Right lobe of liver (tissue), 6 donors: ENCODE data around the gene TRDMT1. TPM values are rescaled to one million over a fixed set of nuclear protein-coding genes. Genes with fewer than 3 reads are reported as not detected.

Source experiments
- ATAC-seq, 4 donors: fragments of 200-7000 bp; cut with Tn5 transposase; one replicate each; pipeline ENCODE4 v1.9.1; 2020; ENCODE audit warnings: mild to moderate bottlenecking in 4 of 4, moderate library complexity in 4 of 4
- DNase-seq, 3 donors: peaks; one replicate each; pipeline ENCODE4 v3.0.0-alpha.2; 2020
- H3K27ac ChIP-seq, 3 donors: fragments of 200-600 bp; one replicate each; pipeline ENCODE4 v1.8.0; 2022
- H3K27me3 ChIP-seq, 2 donors: fragments of 200-600 bp; one replicate each; pipeline ENCODE4 v1.8.0; 2022
- H3K36me3 ChIP-seq, 4 donors: fragments of 200-600 bp; sonication (generic) in 1 of 4; one replicate each; pipeline versions ENCODE4 v1.5.1 to v1.8.0; 2017 to 2022; ENCODE audit warnings: control low read depth in 1 of 4
- H3K4me1 ChIP-seq, 4 donors: fragments of 200-600 bp; sonication (generic) in 1 of 4; one replicate each; pipeline versions ENCODE4 v1.5.1 to v1.8.0; 2017 to 2022; ENCODE audit warnings: control low read depth in 1 of 4
- H3K4me3 ChIP-seq, 3 donors: fragments of 200-600 bp; one replicate each; pipeline ENCODE4 v1.8.0; 2022
- H3K9me3 ChIP-seq, 4 donors: fragments of 200-600 bp; sonication (generic) in 1 of 4; one replicate each; pipeline versions ENCODE4 v1.5.1 to v1.8.0; 2017 to 2022; ENCODE audit warnings: control low read depth in 1 of 4
- POLR2A ChIP-seq: fragments of 450-650 bp; IDR thresholded peaks from one replicate; pipeline ENCODE4 v1.6.1; 2017; ENCODE audit warnings: antibody characterized with exemption, mild to moderate bottlenecking
- WGBS: methylation state at CpG from one replicate; pipeline ENCODE4 v1.1.6; 2018; ENCODE audit warnings: low coverage, low lambda C conversion rate; ENCODE audit not compliant: insufficient coverage; ENCODE audit errors: missing lambda C conversion rate; 5-methylcytosine and 5-hydroxymethylcytosine counted together
- intact Hi-C, 2 donors: fragments of 100-400 bp; cut with DNase I; formaldehyde crosslinking; loops; one replicate each; pipeline versions ENCODE4 v1.11.2 to v1.14.1; 2022
- total RNA-seq, 6 experiments: library from RNA; depleted of rRNA in 2 of 6; stranded (reverse); fragments of >200 nt in 2 of 6; fragmentation: NEBNext Ultra II Directional in 3 of 6; extraction: Animal tissue kit (Norgen Biotek cat#: 25700) in 3 of 6; gene quantifications; one replicate each; pipeline versions ENCODE4 v1.1.0 to v1.2.4, GENCODE V29; 2016 to 2023
- TF ChIP-seq, protein P1 (sequence below), 4 donors: fragments of 200-600 bp in 3 of 4; fragments of 450-650 bp in 1 of 4; IDR thresholded peaks; one replicate each; pipeline versions ENCODE4 v1.5.1 to v1.8.0; 2016 to 2022; ENCODE audit warnings: antibody characterized with exemption in 4 of 4, mild to moderate bottlenecking in 2 of 4
- donor health status: DM: no; HTN: yes; CAD: no.
- donor health status: DM: no; HTN: no; CAD: no.
- donor health status: DM: no; HTN: no; CAD: no.
- donor health status: DM: no; HTN: yes; CAD: no.
- donor health status: DM: no; HTN: yes; CAD: no.

Gene TRDMT1
- total RNA-seq, 6 experiments from 2014 or later: 0.79 to 2.9 (median 1.6) TPM

- Histone ChIP-seq H3K4me3 (no peak overlapping the region), H3K4me1 (no peaks in the 10 kb centered on the region), H3K36me3 (no peaks in the 10 kb centered on the region), H3K27ac (no peak overlapping the region), H3K9me3 (no peaks in the 10 kb centered on the region), H3K27me3 (no peaks in the 10 kb centered on the region)
- ATAC-seq (no peak), DNase-seq (no peak)
- intact Hi-C loops: no loop called here
- 78% methylated on average over 3 of the region's 3 CpGs for WGBS
- TF ChIP-seq, protein P1, sequence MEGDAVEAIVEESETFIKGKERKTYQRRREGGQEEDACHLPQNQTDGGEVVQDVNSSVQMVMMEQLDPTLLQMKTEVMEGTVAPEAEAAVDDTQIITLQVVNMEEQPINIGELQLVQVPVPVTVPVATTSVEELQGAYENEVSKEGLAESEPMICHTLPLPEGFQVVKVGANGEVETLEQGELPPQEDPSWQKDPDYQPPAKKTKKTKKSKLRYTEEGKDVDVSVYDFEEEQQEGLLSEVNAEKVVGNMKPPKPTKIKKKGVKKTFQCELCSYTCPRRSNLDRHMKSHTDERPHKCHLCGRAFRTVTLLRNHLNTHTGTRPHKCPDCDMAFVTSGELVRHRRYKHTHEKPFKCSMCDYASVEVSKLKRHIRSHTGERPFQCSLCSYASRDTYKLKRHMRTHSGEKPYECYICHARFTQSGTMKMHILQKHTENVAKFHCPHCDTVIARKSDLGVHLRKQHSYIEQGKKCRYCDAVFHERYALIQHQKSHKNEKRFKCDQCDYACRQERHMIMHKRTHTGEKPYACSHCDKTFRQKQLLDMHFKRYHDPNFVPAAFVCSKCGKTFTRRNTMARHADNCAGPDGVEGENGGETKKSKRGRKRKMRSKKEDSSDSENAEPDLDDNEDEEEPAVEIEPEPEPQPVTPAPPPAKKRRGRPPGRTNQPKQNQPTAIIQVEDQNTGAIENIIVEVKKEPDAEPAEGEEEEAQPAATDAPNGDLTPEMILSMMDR (IDR thresholded peaks at IDR 0.05): no peak
- TF ChIP-seq POLR2A: no peak
These were observed 88.9 kb downstream of the TRDMT1 start for GRCh38 chr10:17112566-17112965.

DNA sequence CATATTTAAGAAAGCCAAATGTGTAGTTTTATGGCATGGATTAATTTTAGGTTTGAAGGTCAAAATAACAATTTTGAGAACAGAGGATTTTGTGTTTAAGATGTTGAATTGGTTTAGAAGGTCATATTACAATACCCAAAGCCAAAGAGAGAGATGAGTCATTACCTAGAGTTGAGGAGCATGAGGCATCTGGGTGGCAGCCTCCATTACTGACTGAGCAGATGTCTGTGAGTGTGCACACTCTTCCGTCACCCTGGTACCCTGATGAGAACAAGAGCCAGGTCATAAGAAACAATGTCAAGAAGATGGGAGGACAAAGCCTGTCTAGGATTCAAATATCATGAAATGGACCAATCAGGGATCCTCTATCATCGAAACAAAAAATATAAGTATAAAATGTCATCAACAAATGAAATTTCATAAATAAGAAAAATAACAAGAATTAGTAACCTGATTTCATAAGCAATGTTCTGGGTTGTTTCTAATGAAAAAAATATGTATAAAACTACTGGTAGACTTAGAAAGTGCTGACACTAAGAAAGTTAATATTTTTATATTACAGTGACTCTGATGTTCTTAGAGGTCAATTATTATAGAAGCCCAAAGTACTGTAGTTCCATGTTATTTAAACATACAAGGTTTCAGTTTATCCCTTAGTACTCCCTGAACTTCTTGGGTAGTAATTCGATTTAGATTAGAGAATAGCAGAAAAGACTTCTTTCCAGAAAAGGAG, 91.8 kb downstream of the TRDMT1 start:
- no peaks in the 10 kb centered on the region for H3K36me3 ChIP-seq
- no peak for ATAC-seq
- H3K4me1 ChIP-seq: no peaks in the 10 kb centered on the region
- 70% methylated on average over 2 of the region's 3 CpGs for WGBS
- H3K9me3 ChIP-seq: no peaks in the 10 kb centered on the region
- no peak overlapping the region for H3K4me3 ChIP-seq
- H3K27ac ChIP-seq: no peak overlapping the region
- no peak for TF ChIP-seq POLR2A
- TF ChIP-seq, protein P1 (IDR thresholded peaks at IDR 0.05): no peak
- intact Hi-C loops: no loop called here
- DNase-seq: no peak
- no peaks in the 10 kb centered on the region for H3K27me3 ChIP-seq

GRCh38 chr10:17109046-17109445, 92.4 kb downstream of the TRDMT1 start:
- no peak for ATAC-seq
- H3K36me3 ChIP-seq: no peaks in the 10 kb centered on the region
- no peaks in the 10 kb centered on the region for H3K27me3 ChIP-seq
- 68% methylated on average over 2 of the region's 2 CpGs for WGBS
- no peaks in the 10 kb centered on the region for H3K9me3 ChIP-seq
- DNase-seq: no peak
- H3K27ac ChIP-seq: no peak overlapping the region
- H3K4me1 ChIP-seq: no peaks in the 10 kb centered on the region
- TF ChIP-seq, protein P1 (IDR thresholded peaks at IDR 0.05): no peak
- no peak for TF ChIP-seq POLR2A
- no peak overlapping the region for H3K4me3 ChIP-seq
- intact Hi-C loops: no loop called here

GRCh38 chr10:17106991-17107390, 94.5 kb downstream of the TRDMT1 start:
- peaks cover 0 to 3% (median 0%) of the 10 kb centered on the region in 4 donors for H3K4me1 ChIP-seq
- no peak overlapping the region for H3K27ac ChIP-seq
- no peaks in the 10 kb centered on the region for H3K27me3 ChIP-seq
- no peaks in the 10 kb centered on the region for H3K9me3 ChIP-seq
- ATAC-seq (no peak), DNase-seq (no peak)
- H3K36me3 ChIP-seq: no peaks in the 10 kb centered on the region
- intact Hi-C loops: no loop called here
- no peak overlapping the region for H3K4me3 ChIP-seq
- TF ChIP-seq, protein P1 (IDR thresholded peaks at IDR 0.05): no peak
- no peak for TF ChIP-seq POLR2A
- 72% methylated on average over 5 of the region's 5 CpGs for WGBS
